WTC11 (cell line): Measurements from ENCODE around the gene ATP2C1.

Source experiments
- ATF2 ChIP-seq: sonication (generic); formaldehyde crosslinking; IDR thresholded peaks from 2 replicates; pipeline ENCODE4 v1.8.1; 2022; ENCODE audit warnings: low read depth, missing genetic modification reagents, borderline replicate concordance
- CTCF ChIP-seq: fragments of 200-600 bp; IDR thresholded peaks from 2 replicates; pipeline ENCODE4 v1.8.0; 2022; ENCODE audit warnings: antibody characterized with exemption
- ETV6 ChIP-seq: sonication (generic); formaldehyde crosslinking; IDR thresholded peaks from 2 replicates; pipeline ENCODE4 v1.8.1; 2022; ENCODE audit warnings: mild to moderate bottlenecking, missing genetic modification reagents
- IRF1 ChIP-seq: sonication (generic); formaldehyde crosslinking; IDR thresholded peaks from 2 replicates; pipeline ENCODE4 v1.8.0; 2023; ENCODE audit warnings: missing genetic modification reagents
- MLX ChIP-seq: sonication (generic); formaldehyde crosslinking; IDR thresholded peaks from 2 replicates; pipeline ENCODE4 v1.8.1; 2023; ENCODE audit warnings: mild to moderate bottlenecking, missing genetic modification reagents, moderate library complexity
- NR2C2 ChIP-seq: sonication (generic); formaldehyde crosslinking; IDR thresholded peaks from 2 replicates; pipeline ENCODE4 v1.8.0; 2022; ENCODE audit warnings: mild to moderate bottlenecking, missing genetic modification reagents
- TEAD4 ChIP-seq: sonication (generic); formaldehyde crosslinking; IDR thresholded peaks from 2 replicates; pipeline ENCODE4 v1.8.0; 2022; ENCODE audit warnings: mild to moderate bottlenecking, missing genetic modification reagents
- ZMAT4 ChIP-seq: fragments of 250-450 bp; sonication (Bioruptor Pico); IDR thresholded peaks from 2 replicates; pipeline ENCODE4 v1.9.0; 2021; ENCODE audit warnings: mild to moderate bottlenecking
- ZNF317 ChIP-seq: sonication (generic); formaldehyde crosslinking; IDR thresholded peaks from 2 replicates; pipeline ENCODE4 v1.8.1; 2023; ENCODE audit warnings: low read depth, mild to moderate bottlenecking, moderate library complexity, missing genetic modification reagents, borderline replicate concordance

- TF ChIP-seq TEAD4 (CRISPR knock-in tag) (no peak), ZMAT4 (CRISPR knock-in tag) (no peak), CTCF (no peak), ETV6 (CRISPR knock-in tag) (no peak), IRF1 (no peak), ZNF317 (CRISPR knock-in tag) (no peak), ATF2 (CRISPR knock-in tag) (no peak), MLX (no peak), NR2C2 (CRISPR knock-in tag) (no peak)
Observed at GRCh38 chr3:130925628-130926027, 31.7 kb downstream of the ATP2C1 start.
